ENCODE measurements around the gene LAMA2. TPM values are rescaled to one million over a fixed set of nuclear protein-coding genes. Genes with fewer than 3 reads are reported as not detected.

LAMA2 gene

GRCh38 chr6:129565366-129565765 lies 682.4 kb downstream of the LAMA2 start:
- Histone ChIP-seq H3K4me1 (ENCODE audit: control insufficient read depth, insufficient read depth, low read depth, low read length) (no peaks in the 10 kb centered on the region), H3K4me3 (ENCODE audit: insufficient read depth in 1 of 2, low read depth in 1 of 2, low read length in 2 of 2) (no peak overlapping the region), H3K27ac (ENCODE audit: low read length, poor library complexity, severe bottlenecking) (no peak overlapping the region), H3K14ac (ENCODE audit: low read length in 2 of 2) (no peak overlapping the region), H4K8ac (ENCODE audit: low read length) (no peak overlapping the region), H2BK5ac (ENCODE audit: low read depth, low read length, poor library complexity, severe bottlenecking) (no peak overlapping the region), H3K27me3 (ENCODE audit: control insufficient read depth in 1 of 2, insufficient read depth in 1 of 2, low read length in 2 of 2) (no peaks in the 10 kb centered on the region), H2AFZ (ENCODE audit: low read depth, low read length) (no peak overlapping the region), H3K79me1 (replicated peaks; ENCODE audit: low read length, poor library complexity, severe bottlenecking) (peaks cover 4% of the 10 kb centered on the region), H3K9ac (ENCODE audit: low read length) (no peak overlapping the region), H4K91ac (ENCODE audit: low read length) (no peak overlapping the region), H2BK120ac (ENCODE audit: low read depth, low read length) (no peak overlapping the region), H3K18ac (ENCODE audit: low read depth in 1 of 2, low read length in 2 of 2) (no peak overlapping the region), H3K4me2 (ENCODE audit: low read length, poor library complexity, severe bottlenecking) (no peak overlapping the region), H3K23ac (ENCODE audit: low read length in 2 of 2) (no peak overlapping the region), H3K9me3 (ENCODE audit: control insufficient read depth, low read length) (no peaks in the 10 kb centered on the region), H3K4ac (ENCODE audit: low read depth in 1 of 2, low read length in 2 of 2) (no peak overlapping the region), H2BK15ac (ENCODE audit: low read depth, poor library complexity, severe bottlenecking) (no peak overlapping the region), H3K36me3 (ENCODE audit: control insufficient read depth in 1 of 2, insufficient read depth in 2 of 2, low read depth in 1 of 2, low read length in 2 of 2) (peaks cover 3 to 11% of the 10 kb centered on the region in 2 experiments), H2AK5ac (ENCODE audit: low read length, severe bottlenecking) (no peak overlapping the region), H2BK12ac (ENCODE audit: low read length in 2 of 2) (no peak overlapping the region)
- no peak for DNase-seq
- 94% methylated on average over 4 of the region's 4 CpGs for WGBS

DNA sequence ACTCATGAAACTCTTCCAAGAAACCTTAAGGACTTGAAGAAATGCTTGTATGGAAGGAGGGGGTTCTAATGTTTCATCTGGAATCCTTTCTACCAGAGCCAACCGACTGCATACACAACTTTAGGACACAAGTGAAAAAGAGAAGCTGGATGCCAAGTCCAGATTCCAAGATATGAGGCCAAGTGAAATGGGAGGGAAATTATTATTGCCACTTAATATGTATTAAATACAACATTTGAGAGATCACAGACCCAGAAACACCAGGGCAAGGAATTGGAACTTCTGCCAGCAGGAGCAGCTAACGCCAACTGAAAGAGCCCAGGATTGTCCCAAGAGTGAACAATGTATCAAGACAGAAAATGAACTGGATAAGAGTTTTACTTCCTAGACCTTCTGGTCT lies 682.9 kb downstream of the LAMA2 start:
- no peak for DNase-seq
- H3K27ac ChIP-seq (ENCODE audit: low read length, poor library complexity, severe bottlenecking), result no peak overlapping the region
- no peak overlapping the region for H2AFZ ChIP-seq (ENCODE audit: low read depth, low read length)
- 71% methylated on average over 1 of the region's 2 CpGs for WGBS
- H3K18ac ChIP-seq (ENCODE audit: low read depth in 1 of 2, low read length in 2 of 2), result no peak overlapping the region
- no peak overlapping the region for H4K8ac ChIP-seq (ENCODE audit: low read length)
- H3K36me3 ChIP-seq (ENCODE audit: control insufficient read depth in 1 of 2, insufficient read depth in 2 of 2, low read depth in 1 of 2, low read length in 2 of 2), result peaks cover 3 to 11% of the 10 kb centered on the region in 2 experiments
- H3K4me2 ChIP-seq (ENCODE audit: low read length, poor library complexity, severe bottlenecking), result no peak overlapping the region
- no peaks in the 10 kb centered on the region for H3K4me1 ChIP-seq (ENCODE audit: control insufficient read depth, insufficient read depth, low read depth, low read length)
- H4K91ac ChIP-seq (ENCODE audit: low read length), result no peak overlapping the region
- no peak overlapping the region for H3K14ac ChIP-seq (ENCODE audit: low read length in 2 of 2)
- no peak overlapping the region for H3K9ac ChIP-seq (ENCODE audit: low read length)
- no peak overlapping the region for H2BK5ac ChIP-seq (ENCODE audit: low read depth, low read length, poor library complexity, severe bottlenecking)
- H3K9me3 ChIP-seq (ENCODE audit: control insufficient read depth, low read length), result no peaks in the 10 kb centered on the region
- H3K23ac ChIP-seq (ENCODE audit: low read length in 2 of 2), result no peak overlapping the region
- no peak overlapping the region for H2BK120ac ChIP-seq (ENCODE audit: low read depth, low read length)
- H3K27me3 ChIP-seq (ENCODE audit: control insufficient read depth in 1 of 2, insufficient read depth in 1 of 2, low read length in 2 of 2), result no peaks in the 10 kb centered on the region
- H2BK15ac ChIP-seq (ENCODE audit: low read depth, poor library complexity, severe bottlenecking), result no peak overlapping the region
- peaks cover 6% of the 10 kb centered on the region for H3K79me1 ChIP-seq (replicated peaks; ENCODE audit: low read length, poor library complexity, severe bottlenecking)
- H2AK5ac ChIP-seq (ENCODE audit: low read length, severe bottlenecking), result no peak overlapping the region
- no peak overlapping the region for H3K4ac ChIP-seq (ENCODE audit: low read depth in 1 of 2, low read length in 2 of 2)
- no peak overlapping the region for H3K4me3 ChIP-seq (ENCODE audit: insufficient read depth in 1 of 2, low read depth in 1 of 2, low read length in 2 of 2)
- H2BK12ac ChIP-seq (ENCODE audit: low read length in 2 of 2), result no peak overlapping the region

Small RNA genes lying within 50 kb of the gene (small RNA-seq; reads per million reads assigned to genes)
- not detected for gene RNU6-861P (ENCODE audit: low read depth)

All from mesenchymal stem cell (in vitro differentiated cells and primary cell).